Natural killer cell (primary cell): ENCODE results near the gene DPM2. TPM values are rescaled to one million over a fixed set of nuclear protein-coding genes. Genes with fewer than 3 reads are reported as not detected.
A peak's percentile ranks its signal among the peaks of the same experiment; 100 is the strongest.

Experiments used
- ATAC-seq, 3 donors: fragments of 150-1000 bp in 2 of 3; fragments of 200-7000 bp in 1 of 3; cut with Tn5 transposase; 1 replicate in 1 of 3; 2 replicates in 2 of 3; pipeline ENCODE4 v1.10.0; 2021; ENCODE audit warnings: mild to moderate bottlenecking in 2 of 3, moderate library complexity in 2 of 3
- DNase-seq, 2 donors: peaks; one replicate each; pipeline versions ENCODE4 v3.0.0 to v3.0.0-alpha.2; 2013 to 2021; ENCODE audit warnings: mixed read lengths in 1 of 2
- H3K27ac ChIP-seq: one replicate; pipeline ENCODE4 v1.5.1; 2013; ENCODE audit warnings: mild to moderate bottlenecking, low read length
- H3K27me3 ChIP-seq: one replicate; pipeline ENCODE4 v1.6.1; 2013; ENCODE audit warnings: low read length; ENCODE audit not compliant: control insufficient read depth, insufficient read depth
- H3K36me3 ChIP-seq: one replicate; pipeline ENCODE4 v1.6.1; 2013; ENCODE audit warnings: low read length; ENCODE audit not compliant: control insufficient read depth, insufficient read depth
- H3K4me1 ChIP-seq: one replicate; pipeline ENCODE4 v1.6.1; 2013; ENCODE audit warnings: low read length; ENCODE audit not compliant: control insufficient read depth, insufficient read depth
- H3K4me3 ChIP-seq: one replicate; pipeline ENCODE4 v1.5.1; 2013; ENCODE audit warnings: low read length
- H3K9me3 ChIP-seq: one replicate; pipeline ENCODE4 v1.6.1; 2013; ENCODE audit warnings: low read length; ENCODE audit not compliant: control insufficient read depth, insufficient read depth
- H3K27ac Mint-ChIP-seq, 2 donors: one replicate each; pipeline ENCODE4 v1.8.0; 2022; ENCODE audit warnings: mild to moderate bottlenecking in 2 of 2, mixed read lengths in 2 of 2, moderate library complexity in 1 of 2
- H3K27me3 Mint-ChIP-seq, 2 donors: one replicate each; pipeline ENCODE4 v1.8.0; 2022; ENCODE audit warnings: low read depth in 2 of 2, mixed read lengths in 2 of 2
- H3K36me3 Mint-ChIP-seq: one replicate; pipeline ENCODE4 v1.8.0; 2022; ENCODE audit warnings: mixed read lengths
- H3K4me1 Mint-ChIP-seq, 2 donors: one replicate each; pipeline ENCODE4 v1.8.0; 2022; ENCODE audit warnings: mixed read lengths in 2 of 2
- H3K4me3 Mint-ChIP-seq: one replicate; pipeline ENCODE4 v1.8.0; 2022; ENCODE audit warnings: mild to moderate bottlenecking, moderate library complexity, mixed read lengths
- H3K9me3 Mint-ChIP-seq, 2 donors: one replicate each; pipeline ENCODE4 v1.8.0; 2022; ENCODE audit warnings: mixed read lengths in 2 of 2
- CTCF ChIP-seq: fragments of 200-600 bp; IDR thresholded peaks from one replicate; pipeline ENCODE4 v1.8.0; 2022; ENCODE audit warnings: antibody characterized with exemption
- WGBS: methylation state at CpG from one replicate; pipeline ENCODE4 v1.1.7; 2013; ENCODE audit warnings: missing lambda C conversion rate; ENCODE audit not compliant: insufficient coverage; 5-methylcytosine and 5-hydroxymethylcytosine counted together
- intact Hi-C: fragments of 100-400 bp; cut with micrococcal nuclease; formaldehyde crosslinking; loops from one replicate; pipeline ENCODE4 v1.14.2; 2022
- total RNA-seq, 4 donors: library from RNA; stranded (reverse); fragments of 120-200 nt in 1 of 4; gene quantifications; one replicate each; pipeline versions ENCODE4 v1.2.3 to v1.2.4, GENCODE V29; 2013 to 2022

The DPM2 gene
- total RNA-seq, 3 donors from 2014 or later (not counting 1 experiment from before 2014, with no cell fraction given) = 22.9 to 31.4 (median 24.1) TPM

- intact Hi-C loops = loop anchor here (1.0 to 2.0 kb wide), 2 partner anchors 12 to 125 kb away; partner anchors contain the start of gene ST6GALNAC4
- peaks cover 75% of the 10 kb centered on the region for H3K4me1 ChIP-seq
- no peaks in the 10 kb centered on the region for H3K27me3 ChIP-seq
- H3K36me3 ChIP-seq = peaks cover 10% of the 10 kb centered on the region
- peak overlapping the region; percentile 100 for H3K27ac Mint-ChIP-seq
- no peaks in the 10 kb centered on the region for H3K27me3 Mint-ChIP-seq
- TF ChIP-seq CTCF = no peak
- H3K9me3 Mint-ChIP-seq = no peaks in the 10 kb centered on the region
- H3K27ac ChIP-seq = peak overlapping the region; percentile 96
- peak overlapping the region; percentile 99 for H3K4me3 Mint-ChIP-seq
- ATAC-seq (peak; percentile 54 to 76 (median 64)), DNase-seq (peak; percentile 70 to 89)
- peaks cover 33 to 54% of the 10 kb centered on the region in 2 donors for H3K4me1 Mint-ChIP-seq
- H3K9me3 ChIP-seq = no peaks in the 10 kb centered on the region
- 22% methylated on average over 12 of the region's 12 CpGs for WGBS
- peak overlapping the region; percentile 54 for H3K4me3 ChIP-seq
- H3K36me3 Mint-ChIP-seq = no peaks in the 10 kb centered on the region
Measured at GRCh38 chr9:127905788-127906191, 31.9 kb downstream of the DPM2 start.

GRCh38 chr9:127905004-127905728 is 32.5 kb downstream of the DPM2 start:
- Histone ChIP-seq H3K4me3 (peak overlapping the region; percentile 54), H3K9me3 (no peaks in the 10 kb centered on the region), H3K27ac (peak overlapping the region; percentile 96), H3K36me3 (peaks cover 10% of the 10 kb centered on the region), H3K27me3 (no peaks in the 10 kb centered on the region), H3K4me1 (peaks cover 76% of the 10 kb centered on the region)
- no peak for TF ChIP-seq CTCF
- intact Hi-C loops = loop anchor here (2.0 kb wide), 1 partner anchor 124 kb away; no protein-coding TSS in a partner anchor
- ATAC-seq (peak; percentile 53 to 73 (median 58)), DNase-seq (peak; percentile 67 to 81)
- peaks cover 33 to 50% of the 10 kb centered on the region in 2 donors for H3K4me1 Mint-ChIP-seq
- H3K9me3 Mint-ChIP-seq = no peaks in the 10 kb centered on the region
- peak overlapping the region; percentile 100 for H3K27ac Mint-ChIP-seq
- H3K4me3 Mint-ChIP-seq = peak overlapping the region; percentile 99
- H3K27me3 Mint-ChIP-seq = no peaks in the 10 kb centered on the region
- no peaks in the 10 kb centered on the region for H3K36me3 Mint-ChIP-seq
- WGBS = 3% methylated on average over 4 of the region's 5 CpGs

DNA sequence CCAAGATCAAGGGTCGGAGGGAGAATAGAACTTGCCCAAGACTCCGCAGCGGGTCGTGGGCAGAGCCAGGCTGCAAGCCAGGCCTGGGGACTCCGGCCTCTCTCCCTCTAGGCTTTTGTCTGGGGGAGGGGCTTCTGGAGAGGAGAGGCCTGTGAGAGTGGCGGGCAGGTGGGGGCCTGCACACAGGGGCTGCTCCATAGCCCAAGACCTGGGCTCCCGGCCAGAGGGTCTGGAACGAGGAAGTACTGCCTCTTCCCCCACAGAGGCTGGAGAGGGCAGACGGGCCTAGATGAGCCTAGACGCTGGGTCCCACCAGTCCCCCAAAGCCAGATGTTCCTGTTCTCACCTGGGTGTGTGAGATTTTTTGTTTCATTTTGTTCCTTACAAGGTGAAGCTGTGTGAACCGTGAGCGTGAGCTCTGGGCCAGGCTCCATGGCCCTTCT is 33.1 kb downstream of the DPM2 start:
- Mint-ChIP-seq H3K27me3 (no peaks in the 10 kb centered on the region), H3K4me1 (peaks cover 33 to 50% of the 10 kb centered on the region in 2 donors), H3K9me3 (no peaks in the 10 kb centered on the region), H3K4me3 (peak overlapping the region; percentile 99), H3K27ac (peak overlapping the region; percentile 100), H3K36me3 (no peaks in the 10 kb centered on the region)
- H3K4me1 ChIP-seq = peaks cover 80% of the 10 kb centered on the region
- ATAC-seq (peak in 1 of 3 donors; percentile 0), DNase-seq (no peak)
- no peaks in the 10 kb centered on the region for H3K27me3 ChIP-seq
- peak overlapping the region; percentile 96 for H3K27ac ChIP-seq
- no peak for TF ChIP-seq CTCF
- no peaks in the 10 kb centered on the region for H3K9me3 ChIP-seq
- H3K4me3 ChIP-seq = peak overlapping the region; percentile 54
- peaks cover 6% of the 10 kb centered on the region for H3K36me3 ChIP-seq
- 19% methylated on average over 12 of the region's 12 CpGs for WGBS
- intact Hi-C loops = loop anchor here (2.0 kb wide), 1 partner anchor 124 kb away; no protein-coding TSS in a partner anchor
